ENCODE results near the gene NOMO2. TPM values are rescaled to one million over a fixed set of nuclear protein-coding genes. Genes with fewer than 3 reads are reported as not detected.
"Not testable (repeated sequence)": the region's sequence is repeated elsewhere in the genome, so short reads cannot be mapped to it uniquely, and the experiment has no call there.

Gene NOMO2
- total and polyA plus RNA-seq, 2 experiments from 2014 or later: 135 TPM

- Histone ChIP-seq H3K27ac (0 out of 2 replicates have a peak overlapping the region, but pooled peaks have one; percentile 52), H3K9ac (peak overlapping the region; percentile 79), H3K4me3 (peak overlapping the region; percentile 67)
- H3F3A ChIP-seq (ENCODE audit: insufficient read depth); H3K27me3 ChIP-seq (replicated peaks; ENCODE audit: insufficient read depth); H3K4me2 ChIP-seq (ENCODE audit: unreplicated experiment); H4K20me1 ChIP-seq (ENCODE audit: insufficient read depth); H2AFZ ChIP-seq; DNase-seq; H3K79me2 ChIP-seq (ENCODE audit: insufficient read depth); H3K4me1 ChIP-seq (ENCODE audit: insufficient read depth); in situ Hi-C loops (cut with MboI); H3K9me3 ChIP-seq (ENCODE audit: low read depth); H3K9me2 ChIP-seq (ENCODE audit: insufficient read depth); H3K36me3 ChIP-seq (ENCODE audit: low read depth): not testable (repeated sequence)
- 0% methylated on average over 6 to 25 of the region's 38 CpGs for WGBS, 2 experiments (ENCODE audit: low coverage in 1 of 2, low lambda C conversion rate in 2 of 2, missing lambda C conversion rate in 2 of 2)
These were observed 160.7 kb downstream of the NOMO2 start for GRCh38 chr16:18401159-18401558.

GRCh38 chr16:18394363-18394762 is 167.5 kb downstream of the NOMO2 start:
- H3F3A ChIP-seq (ENCODE audit: insufficient read depth); H3K9me2 ChIP-seq (ENCODE audit: insufficient read depth); H4K20me1 ChIP-seq (ENCODE audit: insufficient read depth); H2AFZ ChIP-seq; DNase-seq; H3K4me2 ChIP-seq (ENCODE audit: unreplicated experiment); H3K9ac ChIP-seq; H3K36me3 ChIP-seq (ENCODE audit: low read depth); in situ Hi-C loops (cut with MboI); H3K27me3 ChIP-seq (replicated peaks; ENCODE audit: insufficient read depth); H3K27ac ChIP-seq; H3K79me2 ChIP-seq (ENCODE audit: insufficient read depth); H3K4me1 ChIP-seq (ENCODE audit: insufficient read depth); H3K4me3 ChIP-seq; H3K9me3 ChIP-seq (ENCODE audit: low read depth): not testable (repeated sequence)
- 82% methylated on average over 11 of the region's 31 CpGs; no CpG with 5 or more reads in 1 of the 2 experiments for WGBS, 2 experiments (ENCODE audit: low coverage in 1 of 2, low lambda C conversion rate in 2 of 2, missing lambda C conversion rate in 2 of 2)

GRCh38 chr16:18387767-18388166 is 174.1 kb downstream of the NOMO2 start:
- H3K9me2 ChIP-seq (ENCODE audit: insufficient read depth); H3K4me1 ChIP-seq (ENCODE audit: insufficient read depth); H3K27ac ChIP-seq; DNase-seq; H3K36me3 ChIP-seq (ENCODE audit: low read depth); H2AFZ ChIP-seq; H3K27me3 ChIP-seq (replicated peaks; ENCODE audit: insufficient read depth); H3K9me3 ChIP-seq (ENCODE audit: low read depth); H3F3A ChIP-seq (ENCODE audit: insufficient read depth); H3K4me3 ChIP-seq; in situ Hi-C loops (cut with MboI); H3K9ac ChIP-seq; H4K20me1 ChIP-seq (ENCODE audit: insufficient read depth); H3K4me2 ChIP-seq (ENCODE audit: unreplicated experiment); H3K79me2 ChIP-seq (ENCODE audit: insufficient read depth): not testable (repeated sequence)
- WGBS, 2 experiments (ENCODE audit: low coverage in 1 of 2, low lambda C conversion rate in 2 of 2, missing lambda C conversion rate in 2 of 2): no CpG with 5 or more reads among the region's 43 CpGs

- H3K4me1 ChIP-seq (ENCODE audit: insufficient read depth); H3K9me3 ChIP-seq (ENCODE audit: low read depth); H3K27me3 ChIP-seq (replicated peaks; ENCODE audit: insufficient read depth); H3K36me3 ChIP-seq (ENCODE audit: low read depth); H3K4me2 ChIP-seq (ENCODE audit: unreplicated experiment); H2AFZ ChIP-seq; H3K9me2 ChIP-seq (ENCODE audit: insufficient read depth); H3K9ac ChIP-seq; H3K79me2 ChIP-seq (ENCODE audit: insufficient read depth); H3K27ac ChIP-seq; DNase-seq; H3F3A ChIP-seq (ENCODE audit: insufficient read depth); in situ Hi-C loops (cut with MboI); H3K4me3 ChIP-seq; H4K20me1 ChIP-seq (ENCODE audit: insufficient read depth): not testable (repeated sequence)
- no CpG with 5 or more reads among the region's 25 CpGs for WGBS, 2 experiments (ENCODE audit: low coverage in 1 of 2, low lambda C conversion rate in 2 of 2, missing lambda C conversion rate in 2 of 2)
These were observed 175.4 kb downstream of the NOMO2 start for GRCh38 chr16:18386517-18386916.

GRCh38 chr16:18385285-18385684 is 176.6 kb downstream of the NOMO2 start:
- H3K9me2 ChIP-seq (ENCODE audit: insufficient read depth); DNase-seq; H3F3A ChIP-seq (ENCODE audit: insufficient read depth); H3K4me1 ChIP-seq (ENCODE audit: insufficient read depth); H2AFZ ChIP-seq; H3K9me3 ChIP-seq (ENCODE audit: low read depth); H3K27ac ChIP-seq; H3K4me2 ChIP-seq (ENCODE audit: unreplicated experiment); H3K4me3 ChIP-seq; H3K36me3 ChIP-seq (ENCODE audit: low read depth); H4K20me1 ChIP-seq (ENCODE audit: insufficient read depth); H3K27me3 ChIP-seq (replicated peaks; ENCODE audit: insufficient read depth); in situ Hi-C loops (cut with MboI); H3K9ac ChIP-seq; H3K79me2 ChIP-seq (ENCODE audit: insufficient read depth): not testable (repeated sequence)
- no CpG with 5 or more reads among the region's 33 CpGs for WGBS, 2 experiments (ENCODE audit: low coverage in 1 of 2, low lambda C conversion rate in 2 of 2, missing lambda C conversion rate in 2 of 2)

GRCh38 chr16:18384869-18385268 is 177.0 kb downstream of the NOMO2 start:
- H3K9me2 ChIP-seq (ENCODE audit: insufficient read depth); in situ Hi-C loops (cut with MboI); H2AFZ ChIP-seq; H3K36me3 ChIP-seq (ENCODE audit: low read depth); H3K4me1 ChIP-seq (ENCODE audit: insufficient read depth); H3K27ac ChIP-seq; H3K9me3 ChIP-seq (ENCODE audit: low read depth); DNase-seq; H3K4me2 ChIP-seq (ENCODE audit: unreplicated experiment); H3K79me2 ChIP-seq (ENCODE audit: insufficient read depth); H3F3A ChIP-seq (ENCODE audit: insufficient read depth); H3K27me3 ChIP-seq (replicated peaks; ENCODE audit: insufficient read depth); H4K20me1 ChIP-seq (ENCODE audit: insufficient read depth); H3K9ac ChIP-seq; H3K4me3 ChIP-seq: not testable (repeated sequence)
- WGBS, 2 experiments (ENCODE audit: low coverage in 1 of 2, low lambda C conversion rate in 2 of 2, missing lambda C conversion rate in 2 of 2): no CpG with 5 or more reads among the region's 31 CpGs

- H3K9ac ChIP-seq; H4K20me1 ChIP-seq (ENCODE audit: insufficient read depth); H3K27ac ChIP-seq; H3K36me3 ChIP-seq (ENCODE audit: low read depth); H3K79me2 ChIP-seq (ENCODE audit: insufficient read depth); H3K9me2 ChIP-seq (ENCODE audit: insufficient read depth); H3F3A ChIP-seq (ENCODE audit: insufficient read depth); H2AFZ ChIP-seq; H3K4me1 ChIP-seq (ENCODE audit: insufficient read depth); H3K4me3 ChIP-seq; H3K27me3 ChIP-seq (replicated peaks; ENCODE audit: insufficient read depth); in situ Hi-C loops (cut with MboI); H3K4me2 ChIP-seq (ENCODE audit: unreplicated experiment); H3K9me3 ChIP-seq (ENCODE audit: low read depth); DNase-seq: not testable (repeated sequence)
- 90 to 95% methylated on average over 8 to 9 of the region's 25 CpGs for WGBS, 2 experiments (ENCODE audit: low coverage in 1 of 2, low lambda C conversion rate in 2 of 2, missing lambda C conversion rate in 2 of 2)
These were observed 177.7 kb downstream of the NOMO2 start for GRCh38 chr16:18384098-18384636.

- no CpG with 5 or more reads among the region's 28 CpGs for WGBS, 2 experiments (ENCODE audit: low coverage in 1 of 2, low lambda C conversion rate in 2 of 2, missing lambda C conversion rate in 2 of 2)
- H2AFZ ChIP-seq; H4K20me1 ChIP-seq (ENCODE audit: insufficient read depth); H3K27ac ChIP-seq; H3K79me2 ChIP-seq (ENCODE audit: insufficient read depth); H3K27me3 ChIP-seq (replicated peaks; ENCODE audit: insufficient read depth); H3K9me2 ChIP-seq (ENCODE audit: insufficient read depth); DNase-seq; H3K4me3 ChIP-seq; H3K36me3 ChIP-seq (ENCODE audit: low read depth); H3K9ac ChIP-seq; H3K4me1 ChIP-seq (ENCODE audit: insufficient read depth); H3K4me2 ChIP-seq (ENCODE audit: unreplicated experiment); in situ Hi-C loops (cut with MboI); H3F3A ChIP-seq (ENCODE audit: insufficient read depth); H3K9me3 ChIP-seq (ENCODE audit: low read depth): not testable (repeated sequence)
These were observed 179.2 kb downstream of the NOMO2 start for GRCh38 chr16:18382696-18383095.

All from GM23248 (cell line).